Natural killer cell (primary cell): ENCODE results near the gene HIGD2A. TPM values are rescaled to one million over a fixed set of nuclear protein-coding genes. Genes with fewer than 3 reads are reported as not detected.

ENCODE experiments used
- ATAC-seq, 3 donors: fragments of 150-1000 bp in 2 of 3; fragments of 200-7000 bp in 1 of 3; cut with Tn5 transposase; 1 replicate in 1 of 3; 2 replicates in 2 of 3; pipeline ENCODE4 v1.10.0; 2021; ENCODE audit warnings: mild to moderate bottlenecking in 2 of 3, moderate library complexity in 2 of 3
- DNase-seq, 2 donors: peaks; one replicate each; pipeline versions ENCODE4 v3.0.0 to v3.0.0-alpha.2; 2013 to 2021; ENCODE audit warnings: mixed read lengths in 1 of 2
- H3K27ac ChIP-seq: one replicate; pipeline ENCODE4 v1.5.1; 2013; ENCODE audit warnings: mild to moderate bottlenecking, low read length
- H3K27me3 ChIP-seq: one replicate; pipeline ENCODE4 v1.6.1; 2013; ENCODE audit warnings: low read length; ENCODE audit not compliant: control insufficient read depth, insufficient read depth
- H3K36me3 ChIP-seq: one replicate; pipeline ENCODE4 v1.6.1; 2013; ENCODE audit warnings: low read length; ENCODE audit not compliant: control insufficient read depth, insufficient read depth
- H3K4me1 ChIP-seq: one replicate; pipeline ENCODE4 v1.6.1; 2013; ENCODE audit warnings: low read length; ENCODE audit not compliant: control insufficient read depth, insufficient read depth
- H3K4me3 ChIP-seq: one replicate; pipeline ENCODE4 v1.5.1; 2013; ENCODE audit warnings: low read length
- H3K9me3 ChIP-seq: one replicate; pipeline ENCODE4 v1.6.1; 2013; ENCODE audit warnings: low read length; ENCODE audit not compliant: control insufficient read depth, insufficient read depth
- H3K27ac Mint-ChIP-seq, 2 donors: one replicate each; pipeline ENCODE4 v1.8.0; 2022; ENCODE audit warnings: mild to moderate bottlenecking in 2 of 2, mixed read lengths in 2 of 2, moderate library complexity in 1 of 2
- H3K27me3 Mint-ChIP-seq, 2 donors: one replicate each; pipeline ENCODE4 v1.8.0; 2022; ENCODE audit warnings: low read depth in 2 of 2, mixed read lengths in 2 of 2
- H3K36me3 Mint-ChIP-seq: one replicate; pipeline ENCODE4 v1.8.0; 2022; ENCODE audit warnings: mixed read lengths
- H3K4me1 Mint-ChIP-seq, 2 donors: one replicate each; pipeline ENCODE4 v1.8.0; 2022; ENCODE audit warnings: mixed read lengths in 2 of 2
- H3K4me3 Mint-ChIP-seq: one replicate; pipeline ENCODE4 v1.8.0; 2022; ENCODE audit warnings: mild to moderate bottlenecking, moderate library complexity, mixed read lengths
- H3K9me3 Mint-ChIP-seq, 2 donors: one replicate each; pipeline ENCODE4 v1.8.0; 2022; ENCODE audit warnings: mixed read lengths in 2 of 2
- WGBS: methylation state at CpG from one replicate; pipeline ENCODE4 v1.1.7; 2013; ENCODE audit warnings: missing lambda C conversion rate; ENCODE audit not compliant: insufficient coverage; 5-methylcytosine and 5-hydroxymethylcytosine counted together
- intact Hi-C: fragments of 100-400 bp; cut with micrococcal nuclease; formaldehyde crosslinking; loops from one replicate; pipeline ENCODE4 v1.14.2; 2022
- total RNA-seq, 4 donors: library from RNA; stranded (reverse); fragments of 120-200 nt in 1 of 4; gene quantifications; one replicate each; pipeline versions ENCODE4 v1.2.3 to v1.2.4, GENCODE V29; 2013 to 2022
- TF ChIP-seq, protein P1 (sequence below): fragments of 200-600 bp; IDR thresholded peaks from one replicate; pipeline ENCODE4 v1.8.0; 2022; ENCODE audit warnings: antibody characterized with exemption

The HIGD2A gene
- total RNA-seq, 3 donors from 2014 or later (not counting 1 experiment from before 2014, with no cell fraction given): 83.5 to 90.2 (median 86.2) TPM

DNA sequence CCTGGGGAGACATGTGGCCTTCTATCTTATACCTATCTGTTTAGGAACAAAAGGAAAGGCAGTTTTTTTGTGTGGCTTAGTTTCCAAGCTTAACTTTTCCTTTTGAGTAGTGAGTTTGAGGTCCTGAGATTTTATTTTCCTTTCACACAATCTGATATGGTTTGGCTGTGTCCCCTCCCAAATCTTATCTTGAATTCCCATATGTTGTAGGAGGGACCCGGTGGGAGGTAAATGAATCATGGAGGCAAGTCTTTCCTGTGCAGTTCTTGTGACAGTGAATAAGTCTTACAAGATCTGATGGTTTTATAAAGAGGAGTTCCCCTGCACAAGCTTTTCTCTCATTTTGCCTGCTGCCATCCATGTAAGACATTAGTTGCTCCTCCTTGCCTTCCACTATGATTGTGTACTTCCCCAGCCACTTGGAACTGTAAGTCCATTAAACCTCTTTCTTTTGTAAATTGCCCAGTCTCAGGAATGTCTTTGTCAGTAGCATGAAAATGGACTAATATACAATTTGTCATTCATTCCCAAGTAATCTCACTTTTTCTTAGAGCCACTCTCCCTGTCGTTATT lies 32.5 kb downstream of the HIGD2A start:
- DNase-seq: no peak
- H3K9me3 Mint-ChIP-seq: no peaks in the 10 kb centered on the region

DNA sequence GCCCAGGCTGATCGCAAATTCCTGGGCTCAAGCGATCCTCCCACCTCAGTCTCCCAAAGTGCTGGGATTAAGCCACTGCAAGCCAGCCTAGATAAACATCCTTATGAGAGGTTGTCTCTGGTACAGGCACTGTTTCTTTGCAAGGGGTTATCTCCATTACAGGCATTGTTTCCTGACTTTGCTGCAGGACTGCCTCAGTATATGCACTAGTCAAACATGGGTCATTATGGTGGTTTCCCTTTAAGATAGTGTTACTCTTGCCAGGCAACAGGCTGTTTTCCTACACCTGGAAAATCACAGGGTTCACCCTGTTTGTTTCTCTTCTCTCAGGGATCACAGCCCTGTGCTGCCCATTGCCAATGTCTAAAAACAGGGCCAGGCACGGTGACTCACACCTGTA lies 35.6 kb downstream of the HIGD2A start:
- Mint-ChIP-seq H3K4me3 (no peak overlapping the region), H3K27me3 (peaks cover 20 to 22% of the 10 kb centered on the region in 2 donors), H3K36me3 (no peaks in the 10 kb centered on the region), H3K9me3 (no peaks in the 10 kb centered on the region), H3K4me1 (no peaks in the 10 kb centered on the region), H3K27ac (no peak overlapping the region)
- intact Hi-C loops: no loop called here
- TF ChIP-seq, protein P1, sequence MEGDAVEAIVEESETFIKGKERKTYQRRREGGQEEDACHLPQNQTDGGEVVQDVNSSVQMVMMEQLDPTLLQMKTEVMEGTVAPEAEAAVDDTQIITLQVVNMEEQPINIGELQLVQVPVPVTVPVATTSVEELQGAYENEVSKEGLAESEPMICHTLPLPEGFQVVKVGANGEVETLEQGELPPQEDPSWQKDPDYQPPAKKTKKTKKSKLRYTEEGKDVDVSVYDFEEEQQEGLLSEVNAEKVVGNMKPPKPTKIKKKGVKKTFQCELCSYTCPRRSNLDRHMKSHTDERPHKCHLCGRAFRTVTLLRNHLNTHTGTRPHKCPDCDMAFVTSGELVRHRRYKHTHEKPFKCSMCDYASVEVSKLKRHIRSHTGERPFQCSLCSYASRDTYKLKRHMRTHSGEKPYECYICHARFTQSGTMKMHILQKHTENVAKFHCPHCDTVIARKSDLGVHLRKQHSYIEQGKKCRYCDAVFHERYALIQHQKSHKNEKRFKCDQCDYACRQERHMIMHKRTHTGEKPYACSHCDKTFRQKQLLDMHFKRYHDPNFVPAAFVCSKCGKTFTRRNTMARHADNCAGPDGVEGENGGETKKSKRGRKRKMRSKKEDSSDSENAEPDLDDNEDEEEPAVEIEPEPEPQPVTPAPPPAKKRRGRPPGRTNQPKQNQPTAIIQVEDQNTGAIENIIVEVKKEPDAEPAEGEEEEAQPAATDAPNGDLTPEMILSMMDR: no peak
- ATAC-seq (no peak), DNase-seq (no peak)
- Histone ChIP-seq H3K27me3 (no peaks in the 10 kb centered on the region), H3K36me3 (no peaks in the 10 kb centered on the region), H3K9me3 (no peaks in the 10 kb centered on the region), H3K4me3 (no peak overlapping the region), H3K4me1 (no peaks in the 10 kb centered on the region), H3K27ac (no peak overlapping the region)
- WGBS: 88% methylated on average over 3 of the region's 3 CpGs

More for the DNA sequence above, 32.5 kb downstream of the HIGD2A start:
- no peak overlapping the region for H3K27ac Mint-ChIP-seq
- TF ChIP-seq, protein P1: no peak
- intact Hi-C loops: no loop called here
- Histone ChIP-seq H3K9me3 (no peaks in the 10 kb centered on the region), H3K4me1 (peaks cover 8% of the 10 kb centered on the region), H3K27me3 (no peaks in the 10 kb centered on the region), H3K36me3 (no peaks in the 10 kb centered on the region), H3K27ac (no peak overlapping the region), H3K4me3 (no peak overlapping the region)
- 50% methylated on average over 2 of the region's 2 CpGs for WGBS
- no peak overlapping the region for H3K4me3 Mint-ChIP-seq
- H3K36me3 Mint-ChIP-seq: no peaks in the 10 kb centered on the region
- H3K4me1 Mint-ChIP-seq: peaks cover 5% of the 10 kb centered on the region in 2 donors
- H3K27me3 Mint-ChIP-seq: peaks cover 20 to 22% of the 10 kb centered on the region in 2 donors
- no peak for ATAC-seq

DNA sequence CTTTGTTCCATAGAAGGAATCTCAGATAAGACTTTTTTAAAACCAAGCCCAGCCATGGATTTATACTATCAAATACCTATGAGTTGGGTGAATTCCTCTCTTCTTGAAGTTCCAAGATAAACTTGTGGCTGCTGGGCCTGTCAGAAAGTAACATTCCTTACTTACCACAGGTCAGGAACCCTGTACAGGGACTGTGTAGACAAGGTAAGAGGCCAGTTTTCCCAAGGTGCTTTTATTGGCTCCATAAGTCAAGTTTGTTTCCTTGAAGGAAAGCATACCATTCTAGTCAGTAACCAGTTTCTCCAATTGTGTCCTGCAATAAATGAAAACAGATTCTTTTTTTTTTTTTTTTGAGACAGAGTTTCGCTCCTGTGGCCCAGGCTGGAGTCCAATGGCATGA lies 36.6 kb downstream of the HIGD2A start:
- H3K27ac ChIP-seq: no peak overlapping the region
- Mint-ChIP-seq H3K27me3 (peaks cover 20 to 22% of the 10 kb centered on the region in 2 donors), H3K4me1 (peaks cover 3% of the 10 kb centered on the region in 2 donors), H3K9me3 (no peaks in the 10 kb centered on the region), H3K4me3 (no peak overlapping the region), H3K36me3 (no peaks in the 10 kb centered on the region), H3K27ac (no peak overlapping the region)
- WGBS: 100% methylated on average over 1 of the region's 1 CpG
- ATAC-seq (no peak), DNase-seq (no peak)
- intact Hi-C loops: no loop called here
- no peak overlapping the region for H3K4me3 ChIP-seq
- TF ChIP-seq, protein P1: no peak
- H3K36me3 ChIP-seq: no peaks in the 10 kb centered on the region
- H3K27me3 ChIP-seq: no peaks in the 10 kb centered on the region
- H3K4me1 ChIP-seq: no peaks in the 10 kb centered on the region
- no peaks in the 10 kb centered on the region for H3K9me3 ChIP-seq

DNA sequence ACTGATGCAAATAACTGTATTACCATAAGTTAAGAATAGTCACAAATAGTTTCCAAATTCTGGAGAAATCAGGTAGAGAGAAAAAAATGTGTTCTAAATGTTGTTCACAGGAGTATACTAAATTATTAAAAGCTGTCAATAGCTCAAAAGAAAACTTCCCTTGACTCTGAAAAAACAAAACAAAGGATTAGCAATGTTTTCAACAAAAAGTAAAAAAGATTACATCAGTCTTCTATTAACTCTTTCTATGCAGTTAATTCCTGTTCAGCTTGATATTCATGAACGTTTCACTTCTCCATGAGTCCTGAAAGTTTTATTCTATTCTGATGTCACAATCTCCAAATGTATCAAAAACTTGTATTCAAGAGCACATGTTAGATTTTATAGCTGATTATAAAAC lies 37.2 kb downstream of the HIGD2A start:
- H3K27ac Mint-ChIP-seq: no peak overlapping the region
- H3K4me3 Mint-ChIP-seq: no peak overlapping the region
- ATAC-seq (no peak), DNase-seq (no peak)
- peaks cover 16 to 22% of the 10 kb centered on the region in 2 donors for H3K27me3 Mint-ChIP-seq
- Histone ChIP-seq H3K36me3 (no peaks in the 10 kb centered on the region), H3K4me1 (no peaks in the 10 kb centered on the region), H3K27ac (no peak overlapping the region), H3K27me3 (no peaks in the 10 kb centered on the region), H3K4me3 (no peak overlapping the region), H3K9me3 (no peaks in the 10 kb centered on the region)
- intact Hi-C loops: no loop called here
- H3K36me3 Mint-ChIP-seq: no peaks in the 10 kb centered on the region
- TF ChIP-seq, protein P1: no peak
- peaks cover 4 to 9% of the 10 kb centered on the region in 2 donors for H3K4me1 Mint-ChIP-seq
- 88% methylated on average over 1 of the region's 1 CpG for WGBS
- no peaks in the 10 kb centered on the region for H3K9me3 Mint-ChIP-seq
